NOMO-1 treated with dmso at 0.1 percent for 144 hours (cell line): Measurements from ENCODE around the gene LMBRD1.

Source experiments
- DNase-seq: peaks from one replicate; lab custom pipeline; 2025; ENCODE audit not compliant: unreplicated experiment; lab: John Stamatoyannopoulos, UW

LMBRD1 gene

GRCh38 chr6:69632932-69633331 is 163.9 kb downstream of the LMBRD1 start:
- no peak for DNase-seq

- DNase-seq, result no peak
These were observed 165.1 kb downstream of the LMBRD1 start for GRCh38 chr6:69631552-69632346.

GRCh38 chr6:69630767-69631166 is 166.0 kb downstream of the LMBRD1 start:
- DNase-seq, result no peak

- DNase-seq, result no peak
These were observed 169.2 kb downstream of the LMBRD1 start for GRCh38 chr6:69627625-69628024.

GRCh38 chr6:69624944-69625343 is 171.9 kb downstream of the LMBRD1 start:
- DNase-seq, result no peak
